Loucy (cell line): ENCODE results near the gene RUVBL1.

Source experiments
- CTCF ChIP-seq: fragments of 200-600 bp; sonication (generic); conservative IDR thresholded peaks from 2 replicates; pipeline ENCODE4 v1.5.1; 2014; ENCODE audit warnings: mild to moderate bottlenecking, antibody characterized with exemption, low read length
- EZH2phosphoT487 ChIP-seq: fragments of 200-600 bp; IDR thresholded peaks from 2 replicates; pipeline ENCODE4 v1.6.1; 2018; ENCODE audit warnings: antibody characterized with exemption, mild to moderate bottlenecking, moderate library complexity, borderline replicate concordance

GRCh38 chr3:128170866-128171516 lies 47.4 kb upstream of the RUVBL1 start:
- TF ChIP-seq EZH2phosphoT487 (no peak), CTCF (peak; percentile 48)
